HCEC 1CT (cell line): Measurements from ENCODE around the gene TMEM238L.
"Not testable (repeated sequence)": the region's sequence is repeated elsewhere in the genome, so short reads cannot be mapped to it uniquely, and the experiment has no call there.

Experiments
- DNase-seq: peaks from one replicate; pipeline ENCODE4 v3.0.0-alpha.2; 2017

The TMEM238L gene

DNA sequence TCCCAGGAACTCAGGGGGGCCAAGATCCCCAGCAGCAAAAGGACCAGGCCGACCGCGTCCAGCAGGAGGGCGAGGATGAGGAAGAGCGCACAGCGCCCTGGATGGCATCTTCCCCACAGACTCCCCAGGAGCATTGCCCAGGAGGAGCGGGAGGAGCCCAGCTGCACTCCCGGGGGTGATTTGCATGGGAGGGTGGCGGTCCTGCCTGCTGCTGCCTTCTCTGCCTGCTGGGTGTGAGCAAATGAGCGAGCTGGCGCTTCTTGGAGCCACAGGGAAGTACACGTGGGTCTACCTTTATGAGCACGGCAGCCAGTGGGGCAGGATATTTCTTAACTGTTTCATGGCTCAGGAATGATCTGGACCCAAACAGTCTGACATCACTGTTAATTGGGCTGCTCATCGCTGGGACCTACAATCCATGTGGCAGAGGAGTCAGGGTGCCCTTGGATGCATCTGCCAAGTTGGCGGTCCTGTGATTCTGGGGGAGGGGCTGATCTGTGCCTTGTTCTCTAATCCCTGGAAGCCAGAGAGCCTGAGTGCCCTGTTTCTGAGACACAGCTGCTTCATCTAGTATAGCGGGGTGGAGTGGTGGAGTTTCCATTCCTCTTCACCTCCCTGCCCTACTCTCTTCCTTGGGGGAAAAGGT is at the start of gene TMEM238L:
TMEM238L (minus strand) TSS at position 270 of the 646 bp plus-strand sequence; CDS start at position 134, 136 bp downstream.
- no peak for DNase-seq

- not testable (repeated sequence) for DNase-seq
These were observed 42.7 kb upstream of the TMEM238L start for GRCh38 chr17:10846636-10847035.

DNA sequence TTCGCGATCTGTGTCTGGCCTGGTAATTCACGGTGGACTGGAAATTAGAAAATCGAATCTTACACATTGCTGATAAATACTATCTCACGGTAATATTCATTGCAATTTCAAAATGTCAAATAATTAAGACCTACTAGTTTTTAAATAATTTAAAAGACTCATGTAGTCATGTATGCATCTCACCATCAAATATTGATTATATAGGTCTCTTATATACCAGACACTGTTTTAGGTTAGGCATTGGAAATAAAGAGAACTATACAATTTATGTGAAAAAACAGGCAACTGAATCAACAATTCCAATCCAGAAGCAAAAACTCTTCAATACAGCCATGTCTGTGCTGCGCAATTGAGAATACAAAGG is 41.5 kb upstream of the TMEM238L start:
- no peak for DNase-seq

GRCh38 chr17:10844621-10845387 is 40.9 kb upstream of the TMEM238L start:
- DNase-seq, result peak; percentile 6

- no peak for DNase-seq
These were observed 39.9 kb upstream of the TMEM238L start for GRCh38 chr17:10843811-10844210.

DNA sequence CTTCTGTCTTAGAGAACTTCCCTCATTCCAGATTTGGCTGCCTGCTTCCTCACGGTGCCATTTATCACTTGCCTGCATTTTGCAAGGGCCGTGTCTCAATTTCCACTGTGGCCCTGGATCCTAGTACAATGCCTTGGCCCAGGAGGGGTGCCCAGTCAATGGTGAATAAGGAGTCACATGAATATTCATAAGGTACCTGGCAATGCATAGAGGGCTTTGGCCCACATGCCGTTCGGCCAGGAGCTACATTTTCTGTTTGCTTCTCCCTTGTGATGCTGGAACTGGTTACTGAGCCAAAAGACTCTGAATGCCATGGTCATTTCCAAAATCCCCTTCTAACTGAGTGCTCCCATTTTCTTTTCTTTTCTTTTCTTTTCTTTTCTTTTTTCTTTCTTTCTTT is 38.8 kb upstream of the TMEM238L start:
- no peak for DNase-seq

DNA sequence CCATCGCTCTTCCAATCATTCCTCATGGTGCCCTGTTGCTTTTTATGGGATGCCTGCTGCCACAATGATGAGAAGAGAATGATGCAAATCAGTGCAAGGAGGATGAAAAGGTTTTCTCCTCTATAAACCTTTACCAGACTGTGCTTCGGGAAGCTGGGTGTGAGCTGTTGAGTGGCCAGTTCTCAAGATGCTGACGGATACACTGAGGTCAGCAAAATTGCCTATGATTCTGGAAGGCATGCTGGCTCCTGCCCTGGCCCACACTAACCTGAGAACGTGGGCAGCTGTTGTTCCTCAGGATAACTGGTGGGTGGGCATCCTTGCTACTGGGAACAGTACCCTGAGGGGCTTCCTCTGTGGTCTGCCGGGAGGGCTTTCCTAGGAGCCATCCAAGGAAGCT is 34.8 kb upstream of the TMEM238L start:
- DNase-seq, result no peak

GRCh38 chr17:10837921-10838320 is 34.0 kb upstream of the TMEM238L start, which contains the start of gene PIRT:
Gene PIRT, minus strand, starts transcription at chr17:10838087. Its CDS starts 12,442 bp downstream, at chr17:10825645.
- no peak for DNase-seq

DNA sequence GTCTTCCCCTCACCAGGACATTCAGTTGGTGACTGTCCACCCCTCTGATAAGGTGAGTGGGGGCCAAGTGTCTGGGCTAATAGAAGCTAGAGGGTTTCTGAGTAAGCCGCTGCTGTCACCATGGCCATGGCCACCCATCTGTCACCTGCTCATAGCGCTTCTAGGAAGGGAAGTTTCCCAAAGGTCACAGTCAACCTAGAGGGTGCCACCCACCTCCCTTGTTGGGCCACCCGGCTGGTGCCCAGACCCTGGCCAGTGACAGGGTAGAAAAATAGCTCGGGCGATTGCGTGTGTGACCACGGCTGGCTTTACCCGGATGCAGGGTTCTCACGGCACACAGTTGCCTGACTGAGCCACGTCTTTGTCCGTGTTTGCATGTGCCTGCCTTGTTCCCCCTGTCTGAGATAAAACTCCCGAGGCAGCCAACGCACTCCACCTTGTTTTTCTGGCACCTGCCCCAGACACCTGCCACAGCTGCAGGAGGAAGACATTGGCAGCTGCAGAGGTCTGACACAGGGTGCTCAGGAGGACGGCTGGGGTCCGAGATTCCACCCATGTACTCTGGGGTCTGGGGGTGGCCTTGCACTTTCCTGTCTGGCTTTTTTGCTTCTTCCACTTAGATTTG is 33.2 kb upstream of the TMEM238L start:
- no peak for DNase-seq

DNA sequence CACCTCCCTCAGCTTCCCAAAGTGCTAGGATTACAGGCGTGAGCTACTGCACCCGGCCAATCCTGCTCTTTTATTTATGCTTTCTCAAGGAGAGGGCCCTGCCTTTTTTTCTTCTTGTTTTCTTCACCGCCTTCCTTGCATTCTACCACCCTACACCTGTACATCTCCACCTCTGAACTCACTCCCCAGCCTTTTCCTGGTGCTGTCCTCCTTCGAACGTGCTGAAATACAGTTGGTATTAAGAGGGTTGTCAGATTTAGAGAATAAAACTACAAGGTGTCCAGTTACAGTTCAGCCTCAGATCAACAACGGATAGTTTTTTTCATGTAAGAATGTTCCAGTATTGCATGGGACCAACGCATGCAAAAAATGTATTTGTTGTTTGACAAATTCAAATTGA is 32.2 kb upstream of the TMEM238L start:
- no peak for DNase-seq

- DNase-seq, result no peak
These were observed 27.8 kb upstream of the TMEM238L start for GRCh38 chr17:10831696-10832095.

GRCh38 chr17:10827898-10828552 is 24.1 kb upstream of the TMEM238L start:
- DNase-seq, result no peak

DNA sequence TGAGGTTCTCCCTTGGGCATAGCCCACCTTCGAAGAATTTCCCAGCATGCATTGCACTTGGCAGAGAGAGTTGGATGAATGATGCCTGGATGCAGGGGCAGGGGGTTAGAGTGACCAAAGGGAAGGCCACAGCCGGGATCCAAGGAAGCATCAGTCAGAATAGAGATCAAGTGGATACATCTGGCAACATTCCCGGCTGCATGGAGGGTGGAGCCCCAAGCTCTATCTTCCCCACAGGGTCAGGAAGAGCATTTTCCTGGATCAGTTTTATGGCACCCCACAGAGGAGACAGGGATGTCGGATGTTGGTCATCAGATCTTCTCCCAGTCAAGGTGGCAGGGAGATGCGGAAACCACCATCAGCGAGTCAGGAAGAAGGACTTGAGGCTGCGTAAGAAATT is 21.0 kb upstream of the TMEM238L start:
- DNase-seq, result no peak

DNA sequence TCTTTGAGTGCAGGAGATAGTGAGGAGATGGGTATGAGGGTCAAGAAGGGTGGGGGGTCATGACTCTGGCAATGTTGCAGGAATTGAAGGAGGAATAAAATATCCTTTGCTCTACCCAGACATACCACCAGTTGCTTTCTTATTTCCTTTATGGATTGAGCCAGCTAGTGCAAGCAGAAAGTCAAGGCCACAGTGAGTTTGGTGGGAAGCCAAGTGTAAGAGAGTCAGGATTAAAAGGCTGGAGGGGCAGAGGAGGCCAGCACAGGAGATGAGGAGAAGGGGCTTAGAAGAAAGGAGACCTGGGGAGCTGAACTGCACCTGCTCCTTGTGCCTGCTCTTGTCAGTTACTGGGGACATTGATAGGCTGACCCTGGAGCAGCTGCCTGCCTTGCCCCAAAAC is 17.9 kb upstream of the TMEM238L start:
- no peak for DNase-seq

DNA sequence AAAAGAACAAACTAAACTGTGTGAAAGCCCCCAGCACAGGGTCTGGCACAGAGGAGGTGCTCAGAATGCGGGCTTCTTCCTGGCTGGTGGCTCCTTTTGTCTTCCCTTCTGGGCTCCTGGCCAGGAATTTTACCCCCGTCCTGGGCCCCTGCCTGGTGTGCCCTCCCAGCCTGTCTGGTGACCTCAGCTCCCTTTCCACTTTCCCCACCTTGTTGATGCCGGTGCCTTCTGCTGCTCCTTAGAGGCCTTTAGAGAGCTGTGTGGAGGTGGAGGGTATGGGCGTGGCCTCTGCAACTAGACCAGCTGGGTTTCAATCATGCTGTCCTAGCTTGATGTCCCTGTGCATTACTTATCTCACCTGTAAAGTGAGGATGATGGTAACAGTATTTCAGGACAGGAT is 17.2 kb upstream of the TMEM238L start:
- DNase-seq, result no peak

DNA sequence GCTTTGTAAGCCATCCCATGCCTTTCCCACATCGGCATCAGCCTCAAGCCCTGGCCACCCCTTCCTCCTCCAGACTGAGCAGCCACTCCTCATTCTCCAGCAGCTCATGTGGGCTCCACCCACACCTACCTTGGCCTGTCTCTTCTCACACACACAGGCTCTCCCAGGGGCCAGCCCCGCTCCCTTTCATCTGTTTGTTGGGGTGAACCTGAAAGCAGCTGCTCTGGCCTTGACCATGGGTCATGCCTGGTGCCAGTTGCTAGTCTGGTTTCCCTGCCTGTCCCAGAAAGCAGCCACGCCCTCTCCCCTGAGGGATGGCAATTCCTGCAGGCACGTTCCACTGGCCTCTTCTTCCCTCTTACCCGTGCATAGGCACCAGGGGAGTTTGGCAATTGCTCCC is 11.4 kb upstream of the TMEM238L start:
- no peak for DNase-seq

- no peak for DNase-seq
These were observed 10.2 kb upstream of the TMEM238L start for GRCh38 chr17:10814075-10814474.

GRCh38 chr17:10812674-10813073 is 8.8 kb upstream of the TMEM238L start:
- DNase-seq, result no peak

DNA sequence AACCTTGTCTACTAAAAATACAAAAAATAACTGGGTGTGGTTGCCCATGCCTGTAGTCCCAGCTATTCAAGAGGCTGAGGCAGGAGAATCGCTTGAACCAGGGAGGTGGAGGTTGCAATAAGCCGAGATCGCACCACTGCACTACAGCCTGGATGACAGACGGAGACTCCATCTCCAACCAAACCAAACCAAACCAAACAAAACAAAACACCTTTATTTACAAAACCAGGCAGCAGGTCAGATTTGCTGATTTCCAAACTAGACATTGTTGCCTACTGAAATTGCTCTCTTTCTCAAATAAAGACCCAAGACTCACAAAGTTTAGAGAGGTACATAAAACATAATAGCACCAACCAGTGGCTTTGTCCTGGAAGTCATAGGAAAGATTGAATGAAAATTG is 5.7 kb upstream of the TMEM238L start:
- DNase-seq, result no peak

- DNase-seq, result no peak
These were observed 3.8 kb upstream of the TMEM238L start for GRCh38 chr17:10807704-10808128.

GRCh38 chr17:10806545-10807262 is 2.8 kb upstream of the TMEM238L start:
- DNase-seq, result no peak

DNA sequence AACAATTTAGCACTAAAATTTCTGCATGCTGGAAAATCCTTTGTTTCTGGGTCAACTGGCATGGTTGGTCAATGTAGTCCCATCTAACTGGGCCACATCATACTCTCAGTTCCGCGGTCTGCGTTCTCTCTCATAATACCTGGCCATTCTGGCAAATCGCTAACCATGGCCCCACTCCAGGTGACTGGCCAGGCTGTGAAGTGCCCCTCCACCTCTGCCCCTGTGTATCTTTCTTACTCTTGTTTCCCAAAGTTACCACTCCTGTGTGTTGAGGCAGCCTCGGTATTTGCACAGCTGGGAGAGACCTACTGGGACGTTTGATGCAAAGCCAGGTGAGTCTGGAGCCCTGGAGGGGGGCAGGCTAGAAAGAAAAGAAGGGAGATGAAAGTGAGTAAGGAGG is 2.0 kb upstream of the TMEM238L start:
- no peak for DNase-seq

DNA sequence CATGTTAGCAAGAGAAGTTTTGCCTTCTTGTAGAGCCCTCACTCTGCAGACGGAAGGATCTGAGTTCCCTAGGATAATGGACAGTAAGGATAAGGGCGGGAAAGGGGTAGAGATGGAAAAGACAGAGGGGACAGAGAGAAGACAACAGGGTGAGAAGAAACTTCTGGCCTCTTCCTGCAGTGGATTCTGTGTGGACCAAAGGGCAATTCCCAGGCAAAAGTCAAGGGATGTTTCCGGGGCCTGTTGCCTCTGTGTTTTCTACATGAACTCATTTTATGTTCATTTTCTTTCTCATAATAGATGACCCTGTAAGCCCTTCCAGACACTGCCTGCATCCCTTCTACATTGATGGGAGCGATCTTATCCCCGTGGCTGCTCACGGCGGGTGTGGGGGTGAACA is 647 bp upstream of the TMEM238L start:
- DNase-seq, result no peak
